ENCODE data around the gene PCDHA1.

- TF ChIP-seq CTCF (IDR thresholded peaks at IDR 0.05) (no peak), ZFX (IDR thresholded peaks at IDR 0.05; ENCODE audit: borderline replicate concordance) (no peak)
Measured at GRCh38 chr5:140767444-140767843, 18.5 kb upstream of the PCDHA1 start.

All from 22Rv1 (cell line).